ENCODE data around the gene C20orf144.

GRCh38 chr20:33686984-33687366, 24.8 kb downstream of the C20orf144 start:
- TF ChIP-seq POLR2AphosphoS5 (IDR thresholded peaks at IDR 0.05; ENCODE audit: low read depth, low read length): no peak
- no peak for TF ChIP-seq TAF1 (IDR thresholded peaks at IDR 0.05; ENCODE audit: borderline replicate concordance, insufficient read depth, low read length)
- no peak for TF ChIP-seq REST (IDR thresholded peaks at IDR 0.05; ENCODE audit: insufficient read depth in 1 of 2, low read depth in 2 of 2, low read length in 2 of 2)
- no peak for TF ChIP-seq SIN3A (IDR thresholded peaks at IDR 0.05; ENCODE audit: borderline replicate concordance, insufficient read depth, low read length)

All from PFSK-1 (cell line).